GM10847 (cell line): ENCODE results near the gene MRPL12.

Experiments used
- POLR2A ChIP-seq: IDR thresholded peaks from 2 replicates; pipeline ENCODE4 v1.6.1; 2011; ENCODE audit not compliant: insufficient read length; ENCODE audit errors: extremely low read depth

MRPL12 gene

GRCh38 chr17:81720267-81721071 is 17.3 kb downstream of the MRPL12 start:
- TF ChIP-seq POLR2A = no peak

- no peak for TF ChIP-seq POLR2A
These were observed 19.3 kb downstream of the MRPL12 start for GRCh38 chr17:81722184-81723120.

- TF ChIP-seq POLR2A = no peak
These were observed 20.6 kb downstream of the MRPL12 start for GRCh38 chr17:81723651-81724209.

- no peak for TF ChIP-seq POLR2A
These were observed 22.3 kb downstream of the MRPL12 start for GRCh38 chr17:81725439-81725838.

- no peak for TF ChIP-seq POLR2A
These were observed 22.8 kb downstream of the MRPL12 start for GRCh38 chr17:81726004-81726403.

- no peak for TF ChIP-seq POLR2A
These were observed 24.3 kb downstream of the MRPL12 start for GRCh38 chr17:81727324-81728031.

- no peak for TF ChIP-seq POLR2A
These were observed 30.6 kb downstream of the MRPL12 start for GRCh38 chr17:81733507-81734404.

GRCh38 chr17:81734405-81735263 is 31.5 kb downstream of the MRPL12 start:
- TF ChIP-seq POLR2A = no peak

GRCh38 chr17:81735264-81736102 is 32.3 kb downstream of the MRPL12 start:
- no peak for TF ChIP-seq POLR2A

GRCh38 chr17:81737947-81738800 is 35.0 kb downstream of the MRPL12 start:
- no peak for TF ChIP-seq POLR2A

GRCh38 chr17:81738801-81739393 is 35.7 kb downstream of the MRPL12 start:
- no peak for TF ChIP-seq POLR2A
